DOHH2 (cell line): Measurements from ENCODE around the gene LHFPL6.

Experiments
- H3F3A ChIP-seq: fragments of 200-600 bp; sonication (generic), shearing (Covaris generic); 2 replicates; pipeline ENCODE4 v1.6.0; 2016; ENCODE audit warnings: antibody characterized with exemption, mild to moderate bottlenecking; ENCODE audit not compliant: control insufficient read depth, insufficient read depth
- H3K27ac ChIP-seq: fragments of 200-600 bp; sonication (generic); 2 replicates; pipeline ENCODE4 v1.5.1; 2014; ENCODE audit warnings: low read depth, mild to moderate bottlenecking, low read length, moderate library complexity
- H3K27me3 ChIP-seq: fragments of 200-600 bp; sonication (generic); 2 replicates; pipeline ENCODE4 v1.6.1; 2014; ENCODE audit warnings: mild to moderate bottlenecking, low read length, mixed read lengths; ENCODE audit not compliant: control insufficient read depth
- H3K36me3 ChIP-seq: fragments of 200-600 bp; sonication (generic); 2 replicates; pipeline ENCODE4 v1.6.1; 2014; ENCODE audit warnings: mild to moderate bottlenecking, low read length, moderate library complexity, mixed read lengths; ENCODE audit not compliant: control insufficient read depth
- H3K4me1 ChIP-seq: fragments of 200-600 bp; sonication (generic); 2 replicates; pipeline ENCODE4 v1.6.1; 2014; ENCODE audit warnings: mild to moderate bottlenecking, low read length, mixed read lengths; ENCODE audit not compliant: control insufficient read depth
- H3K4me2 ChIP-seq: fragments of 200-600 bp; sonication (generic); 2 replicates; pipeline ENCODE4 v1.6.0; 2014; ENCODE audit warnings: mild to moderate bottlenecking, low read length, moderate library complexity
- H3K4me3 ChIP-seq: fragments of 200-600 bp; sonication (generic); 2 replicates; pipeline ENCODE4 v1.5.1; 2014; ENCODE audit warnings: mild to moderate bottlenecking, low read length, mixed read lengths
- H3K79me2 ChIP-seq: fragments of 200-600 bp; sonication (generic); 2 replicates; pipeline ENCODE4 v1.6.1; 2014; ENCODE audit warnings: mild to moderate bottlenecking, low read length, mixed read lengths; ENCODE audit not compliant: control insufficient read depth
- H3K9me2 ChIP-seq: fragments of 200-600 bp; sonication (generic); replicated peaks from 2 replicates; pipeline ENCODE4 v1.6.1; 2014; ENCODE audit warnings: mild to moderate bottlenecking, low read length, mixed read lengths; ENCODE audit not compliant: control insufficient read depth
- H3K9me3 ChIP-seq: fragments of 200-600 bp; sonication (generic); 2 replicates; pipeline ENCODE4 v1.6.1; 2014; ENCODE audit warnings: antibody characterized with exemption, low read length, mixed read lengths; ENCODE audit not compliant: control insufficient read depth, insufficient read depth
- H4K20me1 ChIP-seq: fragments of 200-600 bp; sonication (generic); 2 replicates; pipeline ENCODE4 v1.6.0; 2014; ENCODE audit warnings: low read depth, mild to moderate bottlenecking, antibody characterized with exemption, low read length, moderate library complexity; ENCODE audit not compliant: control insufficient read depth, insufficient read depth
- EZH2phosphoT487 ChIP-seq: fragments of 200-600 bp; sonication (generic); IDR thresholded peaks from 2 replicates; pipeline ENCODE4 v1.6.1; 2017; ENCODE audit warnings: borderline replicate concordance, mild to moderate bottlenecking, antibody characterized with exemption, low read length, moderate library complexity, mixed read lengths
- TF ChIP-seq, protein P1 (sequence below): fragments of 200-600 bp; sonication (generic); IDR thresholded peaks from one replicate; pipeline ENCODE4 v1.5.1; 2014; ENCODE audit warnings: antibody characterized with exemption, mild to moderate bottlenecking, low read depth, low read length; ENCODE audit not compliant: poor library complexity, severe bottlenecking

Gene LHFPL6

DNA sequence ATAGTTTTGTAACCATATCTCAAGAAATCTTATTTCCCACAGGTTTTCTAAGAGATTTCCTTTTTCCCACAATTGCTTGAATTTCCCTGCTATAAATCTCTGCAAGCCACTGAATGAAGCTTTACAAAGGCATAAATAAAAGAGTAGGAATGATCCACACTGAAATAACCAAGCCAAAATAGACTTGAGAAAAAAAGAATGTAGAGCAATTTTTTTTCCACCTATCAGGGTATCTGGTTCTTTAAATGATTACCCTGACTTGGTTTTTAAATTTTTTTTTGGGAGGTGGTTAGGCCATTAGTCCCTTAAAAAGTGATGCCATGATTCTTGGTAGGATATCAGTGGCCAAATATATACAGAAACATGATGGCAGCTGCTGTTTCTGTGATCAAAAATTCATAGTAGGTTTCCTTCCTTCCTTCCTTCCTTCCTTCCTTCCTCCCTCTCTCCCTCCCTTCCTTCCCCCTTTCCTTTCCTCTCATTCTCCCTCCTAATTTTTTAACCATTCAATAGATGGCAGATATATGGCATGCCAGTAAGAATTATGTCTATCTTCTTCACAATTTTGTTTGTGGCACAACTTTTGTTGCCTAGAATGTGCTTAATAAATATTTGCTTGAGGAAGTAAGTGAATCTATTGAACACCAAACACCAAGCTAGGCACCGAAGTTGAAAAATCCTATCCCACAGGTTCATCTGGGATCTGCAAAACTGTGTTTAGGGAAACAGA is 233.7 kb downstream of the LHFPL6 start:
- Histone ChIP-seq H3K27ac (no peak overlapping the region), H3K9me2 (no peaks in the 10 kb centered on the region), H3K27me3 (no peaks in the 10 kb centered on the region), H3K4me1 (no peaks in the 10 kb centered on the region), H3F3A (no peaks in the 10 kb centered on the region), H3K9me3 (no peaks in the 10 kb centered on the region), H3K4me2 (no peak overlapping the region), H3K4me3 (no peak overlapping the region), H3K36me3 (no peaks in the 10 kb centered on the region), H4K20me1 (0 out of 2 replicates have a peak, but pooled peaks cover 4% of the 10 kb centered on the region), H3K79me2 (peaks cover 6% of the 10 kb centered on the region; the same call in 1 of the 2 replicates)
- no peak for TF ChIP-seq EZH2phosphoT487
- TF ChIP-seq, protein P1, sequence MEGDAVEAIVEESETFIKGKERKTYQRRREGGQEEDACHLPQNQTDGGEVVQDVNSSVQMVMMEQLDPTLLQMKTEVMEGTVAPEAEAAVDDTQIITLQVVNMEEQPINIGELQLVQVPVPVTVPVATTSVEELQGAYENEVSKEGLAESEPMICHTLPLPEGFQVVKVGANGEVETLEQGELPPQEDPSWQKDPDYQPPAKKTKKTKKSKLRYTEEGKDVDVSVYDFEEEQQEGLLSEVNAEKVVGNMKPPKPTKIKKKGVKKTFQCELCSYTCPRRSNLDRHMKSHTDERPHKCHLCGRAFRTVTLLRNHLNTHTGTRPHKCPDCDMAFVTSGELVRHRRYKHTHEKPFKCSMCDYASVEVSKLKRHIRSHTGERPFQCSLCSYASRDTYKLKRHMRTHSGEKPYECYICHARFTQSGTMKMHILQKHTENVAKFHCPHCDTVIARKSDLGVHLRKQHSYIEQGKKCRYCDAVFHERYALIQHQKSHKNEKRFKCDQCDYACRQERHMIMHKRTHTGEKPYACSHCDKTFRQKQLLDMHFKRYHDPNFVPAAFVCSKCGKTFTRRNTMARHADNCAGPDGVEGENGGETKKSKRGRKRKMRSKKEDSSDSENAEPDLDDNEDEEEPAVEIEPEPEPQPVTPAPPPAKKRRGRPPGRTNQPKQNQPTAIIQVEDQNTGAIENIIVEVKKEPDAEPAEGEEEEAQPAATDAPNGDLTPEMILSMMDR, result no peak

DNA sequence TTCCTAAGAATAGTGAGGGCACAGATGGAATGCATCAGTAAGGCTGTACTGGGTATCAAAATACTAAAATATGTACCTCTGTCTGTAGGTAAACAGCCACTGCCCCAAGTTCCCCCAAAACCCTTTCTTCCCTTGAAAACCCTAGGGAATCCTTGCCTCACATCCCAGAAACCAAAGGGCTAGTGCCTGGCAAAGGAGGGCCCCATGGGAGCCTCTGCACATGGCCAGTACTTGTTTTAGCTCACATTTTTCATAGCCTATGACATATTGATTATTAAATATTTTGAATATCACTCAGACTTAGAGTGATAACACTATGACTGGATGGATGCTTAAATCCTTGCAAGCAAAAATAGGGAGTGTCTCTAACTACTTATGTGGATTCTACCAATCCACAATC is 237.1 kb downstream of the LHFPL6 start:
- TF ChIP-seq, protein P1, result no peak
- TF ChIP-seq EZH2phosphoT487, result no peak

DNA sequence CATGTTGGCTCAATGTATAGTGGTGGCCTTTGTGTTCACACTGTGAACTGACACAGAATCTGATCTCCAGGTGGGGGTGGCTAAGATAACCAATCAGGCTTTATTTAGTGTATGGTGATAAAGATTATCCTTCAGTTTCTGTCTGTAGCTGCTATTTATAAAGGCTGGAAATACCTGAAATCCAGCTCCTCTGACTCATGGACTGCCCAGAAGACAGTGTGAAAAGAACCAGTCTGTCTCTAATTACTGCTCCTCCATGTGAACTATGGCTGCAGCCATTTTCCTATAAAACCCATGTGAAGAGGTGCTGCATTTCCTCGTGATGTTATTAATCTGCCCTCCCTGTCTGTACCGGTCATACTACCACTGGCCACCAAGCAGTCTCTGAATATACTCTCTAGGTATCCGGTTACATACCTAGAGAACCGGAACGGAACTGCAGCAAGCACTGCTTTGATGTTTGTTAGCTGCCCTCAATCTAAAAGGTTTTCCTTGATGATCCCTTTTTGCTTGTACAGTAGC is 238.0 kb downstream of the LHFPL6 start:
- Histone ChIP-seq H3K27me3 (no peaks in the 10 kb centered on the region), H3K27ac (no peak overlapping the region), H3K79me2 (peaks cover 6% of the 10 kb centered on the region; the same call in 1 of the 2 replicates), H3K4me2 (no peak overlapping the region), H3K9me2 (no peaks in the 10 kb centered on the region), H3K4me1 (no peaks in the 10 kb centered on the region), H3K9me3 (no peaks in the 10 kb centered on the region), H3F3A (no peaks in the 10 kb centered on the region), H3K36me3 (no peaks in the 10 kb centered on the region), H3K4me3 (no peak overlapping the region), H4K20me1 (0 out of 2 replicates have a peak, but pooled peaks cover 4% of the 10 kb centered on the region)
- TF ChIP-seq EZH2phosphoT487, result no peak
- TF ChIP-seq, protein P1, result no peak

More for the DNA sequence above, 237.1 kb downstream of the LHFPL6 start:
- Histone ChIP-seq H3K79me2 (peaks cover 6% of the 10 kb centered on the region; the same call in 1 of the 2 replicates), H3K9me3 (no peaks in the 10 kb centered on the region), H4K20me1 (0 out of 2 replicates have a peak, but pooled peaks cover 4% of the 10 kb centered on the region), H3F3A (no peaks in the 10 kb centered on the region), H3K27ac (no peak overlapping the region), H3K4me3 (no peak overlapping the region), H3K4me2 (no peak overlapping the region), H3K27me3 (no peaks in the 10 kb centered on the region), H3K9me2 (no peaks in the 10 kb centered on the region), H3K4me1 (no peaks in the 10 kb centered on the region), H3K36me3 (no peaks in the 10 kb centered on the region)
